A673 (cell line): ENCODE measurements around the gene LAMA3.

ENCODE experiments used
- CTCF ChIP-seq: fragments of 300-800, 200-600 bp; sonication (generic); conservative IDR thresholded peaks from 2 replicates; pipeline ENCODE4 v1.5.1; 2017; ENCODE audit warnings: low read depth, mild to moderate bottlenecking, antibody characterized with exemption, low read length, moderate library complexity, mixed read lengths
- EZH2 ChIP-seq: fragments of 200-600 bp; sonication (generic); IDR thresholded peaks from 2 replicates; pipeline ENCODE4 v1.6.1; 2017; ENCODE audit warnings: borderline replicate concordance, low read depth, mild to moderate bottlenecking, mixed read lengths, antibody characterized with exemption, low read length; ENCODE audit not compliant: poor library complexity, severe bottlenecking

GRCh38 chr18:23868136-23868785 is 179.0 kb downstream of the LAMA3 start:
- TF ChIP-seq CTCF (no peak), EZH2 (no peak)
